Activated CD8-positive, alpha-beta memory T cell treated with anti-CD3 and anti-CD28 coated beads, Interleukin-2, amount 50 U/mL, for 48 hours (primary cell): Measurements from ENCODE around the gene ADGRF4.
"Not testable (repeated sequence)": the region's sequence is repeated elsewhere in the genome, so short reads cannot be mapped to it uniquely, and the experiment has no call there.

Source experiments
- DNase-seq: peaks from one replicate; pipeline ENCODE4 v3.0.0-alpha.2; 2020

The ADGRF4 gene

GRCh38 chr6:47736083-47736700, 37.8 kb downstream of the ADGRF4 start:
- no peak for DNase-seq

- no peak for DNase-seq
Observed at GRCh38 chr6:47737406-47737805, 39.0 kb downstream of the ADGRF4 start.

- no peak for DNase-seq
Observed at GRCh38 chr6:47740714-47741113, 42.3 kb downstream of the ADGRF4 start.

GRCh38 chr6:47741807-47742206, 43.4 kb downstream of the ADGRF4 start:
- no peak for DNase-seq

GRCh38 chr6:47743744-47744143, 45.4 kb downstream of the ADGRF4 start:
- no peak for DNase-seq

- DNase-seq = not testable (repeated sequence)
Observed at GRCh38 chr6:47745269-47745668, 46.9 kb downstream of the ADGRF4 start.

GRCh38 chr6:47749757-47750156, 51.4 kb downstream of the ADGRF4 start:
- DNase-seq = no peak

- no peak for DNase-seq
Observed at GRCh38 chr6:47752801-47753200, 54.4 kb downstream of the ADGRF4 start.

- no peak for DNase-seq
Observed at GRCh38 chr6:47759364-47759763, 61.0 kb downstream of the ADGRF4 start.

GRCh38 chr6:47762502-47762901, 64.1 kb downstream of the ADGRF4 start:
- no peak for DNase-seq

- DNase-seq = no peak
Observed at GRCh38 chr6:47766445-47766844, 68.1 kb downstream of the ADGRF4 start.

- DNase-seq = no peak
Observed at GRCh38 chr6:47767102-47767501, 68.7 kb downstream of the ADGRF4 start.

GRCh38 chr6:47769982-47770381, 71.6 kb downstream of the ADGRF4 start:
- DNase-seq = no peak
